Body of pancreas (tissue), 4 donors: ENCODE data around the gene LGR6. TPM values are rescaled to one million over a fixed set of nuclear protein-coding genes. Genes with fewer than 3 reads are reported as not detected.

Experiments
- ATAC-seq: fragments of 150-250 bp; one replicate; pipeline ENCODE4 v1.9.1; 2016
- DNase-seq, 4 donors: peaks; one replicate each; pipeline ENCODE4 v3.0.0-alpha.2; 2019
- H3K27ac ChIP-seq, 4 donors: fragments of 200-600 bp; sonication (generic); 1 replicate in 3 of 4; 2 replicates in 1 of 4; pipeline versions ENCODE4 v1.5.1 to v1.6.1; 2016 to 2019; ENCODE audit warnings: mild to moderate bottlenecking in 1 of 4, mixed read lengths in 1 of 4, moderate library complexity in 1 of 4
- H3K27me3 ChIP-seq, 2 donors: fragments of 200-600 bp; sonication (generic); one replicate each; pipeline ENCODE4 v1.6.0; 2016; ENCODE audit warnings: mild to moderate bottlenecking in 1 of 2
- H3K36me3 ChIP-seq, 2 donors: fragments of 200-600 bp; sonication (generic); replicated peaks in 1 of 2; 2 replicates each; pipeline ENCODE4 v1.5.1; 2016; ENCODE audit warnings: low read depth in 2 of 2; ENCODE audit not compliant: insufficient read depth in 1 of 2
- H3K4me1 ChIP-seq: fragments of 200-600 bp; sonication (generic); one replicate; pipeline ENCODE4 v1.6.0; 2016
- H3K4me3 ChIP-seq, 2 donors: fragments of 200-600 bp; sonication (generic); 1 replicate in 1 of 2; 2 replicates in 1 of 2; pipeline ENCODE4 v1.5.1; 2016 to 2019
- H3K9me3 ChIP-seq, 3 donors: fragments of 200-600 bp; sonication (generic); 1 replicate in 2 of 3; 2 replicates in 1 of 3; pipeline ENCODE4 v1.5.1; 2016
- POLR2A ChIP-seq, 3 donors: fragments of 450-650 bp; IDR thresholded peaks; one replicate each; pipeline ENCODE4 v1.6.1; 2016; ENCODE audit warnings: antibody characterized with exemption in 3 of 3, mild to moderate bottlenecking in 2 of 3
- WGBS, 2 donors: methylation state at CpG; one replicate each; pipeline ENCODE4 v1.1.5; 2017; 5-methylcytosine and 5-hydroxymethylcytosine counted together
- intact Hi-C: fragments of 100-400 bp; cut with DNase I; formaldehyde crosslinking; loops from one replicate; pipeline ENCODE4 v1.15.1; 2023
- total RNA-seq, 2 donors: library from RNA; depleted of rRNA; stranded (reverse); fragments of >200 nt; gene quantifications; one replicate each; pipeline ENCODE4 v1.1.0, GENCODE V29; 2016
- TF ChIP-seq, protein P1 (sequence below), 7 experiments: fragments of 450-650 bp in 4 of 7; fragments of 200-600 bp in 3 of 7; sonication (generic) in 3 of 7; IDR thresholded peaks; one replicate each; pipeline ENCODE4 v1.5.1; 2016 to 2019; ENCODE audit warnings: antibody characterized with exemption in 7 of 7

Gene LGR6
- total RNA-seq, 2 donors from 2014 or later = 0.52 TPM; not detected in 1

DNA sequence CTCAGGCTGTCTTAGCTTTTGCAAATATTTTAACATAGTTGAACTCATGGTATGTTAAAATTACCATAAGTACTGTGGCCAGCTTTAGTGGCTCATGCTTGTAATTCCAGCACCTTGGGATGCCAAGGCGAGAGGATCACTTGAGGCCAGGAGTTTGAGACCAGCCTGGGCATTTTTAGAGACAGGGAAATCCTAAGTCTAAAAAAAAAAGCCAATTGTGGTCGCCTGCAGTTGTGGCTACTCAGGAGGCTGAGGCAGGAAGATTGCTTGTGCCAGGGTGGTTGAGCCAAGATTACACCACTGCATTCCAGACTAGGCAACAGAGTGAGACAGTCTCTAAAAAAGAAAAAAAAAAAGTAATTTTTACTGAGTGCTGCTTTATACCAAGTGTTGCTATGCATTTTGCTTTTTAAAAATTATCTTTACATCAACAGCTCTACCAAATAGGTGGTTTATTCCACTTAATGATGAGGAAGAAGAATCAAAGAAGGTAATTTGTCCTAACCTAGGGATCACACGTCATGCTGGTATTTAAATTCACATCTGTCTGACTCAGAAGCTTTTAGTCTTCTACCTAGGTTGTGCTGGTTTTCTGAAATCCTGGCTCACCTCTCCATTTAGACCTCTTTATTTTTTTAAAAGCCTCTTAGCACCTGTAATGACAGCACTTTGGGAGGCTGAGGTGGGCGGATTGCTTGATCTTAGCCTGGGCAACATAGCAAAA is 171.7 kb downstream of the LGR6 start:
- Histone ChIP-seq H3K4me1 (no peaks in the 10 kb centered on the region), H3K27ac (no peak overlapping the region), H3K36me3 (no peaks in the 10 kb centered on the region), H3K4me3 (no peak overlapping the region), H3K9me3 (no peaks in the 10 kb centered on the region), H3K27me3 (no peaks in the 10 kb centered on the region)
- ATAC-seq (no peak), DNase-seq (no peak)
- intact Hi-C loops = no loop called here
- 79 to 82% methylated on average over 4 of the region's 4 CpGs for WGBS, 2 donors
- TF ChIP-seq POLR2A (IDR thresholded peaks at IDR 0.05) = no peak
- TF ChIP-seq, protein P1, sequence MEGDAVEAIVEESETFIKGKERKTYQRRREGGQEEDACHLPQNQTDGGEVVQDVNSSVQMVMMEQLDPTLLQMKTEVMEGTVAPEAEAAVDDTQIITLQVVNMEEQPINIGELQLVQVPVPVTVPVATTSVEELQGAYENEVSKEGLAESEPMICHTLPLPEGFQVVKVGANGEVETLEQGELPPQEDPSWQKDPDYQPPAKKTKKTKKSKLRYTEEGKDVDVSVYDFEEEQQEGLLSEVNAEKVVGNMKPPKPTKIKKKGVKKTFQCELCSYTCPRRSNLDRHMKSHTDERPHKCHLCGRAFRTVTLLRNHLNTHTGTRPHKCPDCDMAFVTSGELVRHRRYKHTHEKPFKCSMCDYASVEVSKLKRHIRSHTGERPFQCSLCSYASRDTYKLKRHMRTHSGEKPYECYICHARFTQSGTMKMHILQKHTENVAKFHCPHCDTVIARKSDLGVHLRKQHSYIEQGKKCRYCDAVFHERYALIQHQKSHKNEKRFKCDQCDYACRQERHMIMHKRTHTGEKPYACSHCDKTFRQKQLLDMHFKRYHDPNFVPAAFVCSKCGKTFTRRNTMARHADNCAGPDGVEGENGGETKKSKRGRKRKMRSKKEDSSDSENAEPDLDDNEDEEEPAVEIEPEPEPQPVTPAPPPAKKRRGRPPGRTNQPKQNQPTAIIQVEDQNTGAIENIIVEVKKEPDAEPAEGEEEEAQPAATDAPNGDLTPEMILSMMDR (IDR thresholded peaks at IDR 0.05) = no peak

DNA sequence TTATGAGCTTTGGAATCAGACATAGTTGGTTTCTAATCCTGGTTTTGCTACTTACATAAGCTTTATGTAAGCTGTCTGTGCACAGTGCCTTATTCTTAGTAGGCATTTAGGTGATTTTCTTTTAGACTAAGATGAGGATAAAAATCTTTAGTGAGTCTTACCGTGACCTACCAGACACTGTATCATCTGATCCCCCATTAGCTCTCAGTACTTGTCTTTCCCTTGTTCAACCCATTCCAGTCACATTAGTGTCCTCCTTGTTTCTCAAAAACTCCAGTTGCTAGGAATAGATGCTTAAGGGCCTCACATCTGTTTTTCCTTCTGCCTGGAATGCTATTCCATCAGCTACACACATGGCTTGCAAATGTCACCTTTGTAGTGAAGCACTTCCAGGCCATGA is 173.7 kb downstream of the LGR6 start:
- no peak for DNase-seq
- H3K4me1 ChIP-seq = no peaks in the 10 kb centered on the region
- no peak overlapping the region for H3K4me3 ChIP-seq
- intact Hi-C loops = no loop called here
- H3K9me3 ChIP-seq = no peaks in the 10 kb centered on the region
- no peak for TF ChIP-seq POLR2A (IDR thresholded peaks at IDR 0.05)
- TF ChIP-seq, protein P1 (IDR thresholded peaks at IDR 0.05) = no peak
- no peaks in the 10 kb centered on the region for H3K36me3 ChIP-seq
- H3K27me3 ChIP-seq = no peaks in the 10 kb centered on the region
- no peak overlapping the region for H3K27ac ChIP-seq
- ATAC-seq = no peak
- 57 to 86% methylated on average over 1 of the region's 1 CpG for WGBS, 2 donors

Other genes with a start within 250 kb of the LGR6 start
- 10 to 100 TPM; 14.8 to 16.9 TPM for gene LMOD1, start 247.3 kb upstream of the LGR6 start, total RNA-seq
- 10 to 100 TPM; 20.2 to 25.4 TPM for gene TIMM17A, start 238.3 kb upstream of the LGR6 start, total RNA-seq
- 100 to 1,000 TPM in 1 of 2 donors, 10 to 100 TPM in 1; 62.3 to 233 TPM for gene RNPEP, start 211.2 kb upstream of the LGR6 start, total RNA-seq
- 100 to 1,000 TPM in 1 of 2 donors, 10 to 100 TPM in 1; 93.7 to 293 TPM for gene ELF3, start 183.2 kb upstream of the LGR6 start, total RNA-seq
- not detected for gene GPR37L1, start 70.9 kb upstream of the LGR6 start, total RNA-seq
- 10 to 100 TPM; 18.1 to 21.0 TPM for gene ARL8A, start 49.1 kb upstream of the LGR6 start, total RNA-seq
- 1 to 10 TPM; 1.6 to 3.6 TPM for gene PTPN7, start 33.2 kb upstream of the LGR6 start, total RNA-seq
- gene UBE2T, start 148.1 kb downstream of the LGR6 start, total RNA-seq = 1 to 10 TPM in 1 of 2 donors, under 1 TPM in 1; 0.52 to 1.3 TPM
- 10 to 100 TPM; 18.2 to 33.0 TPM for gene PPP1R12B, start 154.9 kb downstream of the LGR6 start, total RNA-seq